VCaP (cell line): ENCODE measurements around the gene AKAP6.

Experiments used
- H3K27ac ChIP-seq: fragments of 450-650 bp; 2 replicates; pipeline ENCODE4 v1.5.1; 2017
- CTCF ChIP-seq: fragments of 450-650 bp; conservative IDR thresholded peaks from 2 replicates; pipeline ENCODE4 v1.5.1; 2017; ENCODE audit warnings: mild to moderate bottlenecking, moderate library complexity

The AKAP6 gene

GRCh38 chr14:32693114-32693513 lies 364.0 kb downstream of the AKAP6 start:
- H3K27ac ChIP-seq = no peak overlapping the region
- no peak for TF ChIP-seq CTCF

DNA sequence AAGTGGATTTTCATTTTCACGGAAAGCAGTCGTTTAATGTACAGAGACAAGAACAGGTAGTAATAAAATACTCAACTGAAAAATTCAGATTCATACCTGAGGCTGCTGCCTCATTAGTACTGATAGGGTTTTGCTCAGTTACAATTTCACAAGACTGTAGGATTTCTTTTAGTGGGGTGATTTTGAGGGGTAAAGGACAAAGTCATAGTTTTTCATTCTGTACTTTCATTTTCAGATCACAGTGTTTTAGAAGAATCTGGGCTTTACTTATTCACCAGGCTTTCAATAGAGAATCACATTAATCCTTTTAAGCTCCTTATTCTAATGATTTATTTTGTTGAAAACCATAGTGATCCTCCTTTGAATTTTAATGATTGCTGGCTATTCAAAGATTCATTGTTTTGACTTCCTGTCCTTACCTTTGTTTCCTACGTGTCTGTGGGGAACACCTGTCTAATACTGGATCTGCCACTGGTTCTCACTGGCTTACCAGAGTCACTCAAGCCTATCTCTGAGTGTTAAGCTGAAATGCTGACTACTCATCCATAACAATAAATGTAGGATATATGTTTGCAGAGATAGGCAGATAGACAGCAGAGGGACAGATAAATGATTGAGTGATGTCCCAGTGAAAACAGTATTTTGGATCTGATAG lies 365.8 kb downstream of the AKAP6 start:
- TF ChIP-seq CTCF = no peak
- H3K27ac ChIP-seq = no peak overlapping the region

GRCh38 chr14:32696325-32697091 lies 367.4 kb downstream of the AKAP6 start:
- TF ChIP-seq CTCF = no peak
- no peak overlapping the region for H3K27ac ChIP-seq

DNA sequence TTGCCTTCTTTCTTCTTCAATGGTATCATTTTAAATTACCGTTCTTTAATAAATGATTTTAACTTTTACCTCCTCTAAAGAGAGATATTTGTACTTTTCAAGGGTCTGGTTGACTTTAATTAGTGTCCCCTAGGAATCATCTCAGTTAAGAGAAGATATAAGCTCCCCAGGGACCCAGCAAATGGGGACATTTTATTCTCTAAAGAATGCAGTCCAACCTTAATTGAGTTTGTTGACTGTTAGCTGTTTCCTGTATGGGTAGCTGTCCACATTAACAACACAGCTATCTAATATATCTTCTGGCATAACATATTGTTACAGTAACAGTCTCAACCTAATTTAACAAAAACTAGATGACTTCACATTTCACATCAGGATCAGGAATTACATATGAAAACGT lies 368.0 kb downstream of the AKAP6 start:
- no peak overlapping the region for H3K27ac ChIP-seq
- no peak for TF ChIP-seq CTCF

DNA sequence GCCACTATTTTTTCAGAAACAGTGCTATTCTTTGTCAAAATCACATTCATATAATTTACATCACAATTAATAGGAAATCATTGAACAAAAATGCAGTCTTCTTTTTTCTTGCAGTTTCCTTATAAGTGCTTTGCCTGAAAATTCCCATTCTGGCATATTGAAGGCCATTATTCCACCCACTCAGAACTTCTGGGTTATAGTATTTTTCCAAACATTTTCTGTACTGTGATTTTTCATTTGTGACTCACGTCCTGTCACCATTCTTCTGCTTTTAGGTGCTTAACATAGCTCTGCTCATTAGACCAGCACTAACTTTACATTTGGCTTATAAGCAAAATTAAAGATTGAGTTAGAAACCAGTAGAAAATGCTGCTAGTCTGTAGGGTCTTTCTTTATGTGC lies 368.6 kb downstream of the AKAP6 start:
- no peak for TF ChIP-seq CTCF
- no peak overlapping the region for H3K27ac ChIP-seq

DNA sequence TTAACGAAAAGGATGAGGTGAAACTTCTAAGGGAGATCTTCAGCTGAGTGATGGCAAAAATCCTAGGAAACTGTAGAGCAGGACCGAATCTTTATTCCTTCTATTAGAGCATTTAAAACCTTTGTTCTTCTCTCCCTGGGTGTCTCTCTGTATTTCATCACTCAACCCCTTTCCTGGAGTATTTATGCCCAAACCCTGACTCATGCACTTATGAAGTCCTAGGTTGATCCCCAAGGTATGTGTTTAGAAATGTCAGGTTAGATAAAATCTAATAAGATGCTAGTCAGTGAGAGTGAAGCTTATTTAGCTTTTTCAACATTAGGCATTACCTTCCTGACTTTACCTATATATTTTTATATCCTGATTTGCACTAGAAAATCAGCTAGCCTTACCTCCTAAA lies 369.7 kb downstream of the AKAP6 start:
- no peak for TF ChIP-seq CTCF
- no peak overlapping the region for H3K27ac ChIP-seq

- H3K27ac ChIP-seq = no peak overlapping the region
- no peak for TF ChIP-seq CTCF
These were observed 372.4 kb downstream of the AKAP6 start for GRCh38 chr14:32701475-32701874.
